ENCODE data around the gene SPTLC2. TPM values are rescaled to one million over a fixed set of nuclear protein-coding genes. Genes with fewer than 3 reads are reported as not detected.

SPTLC2 gene
- total and polyA plus RNA-seq, 2 of the 13 experiments (the other 11 are each of a cell fraction or from before 2014, with no cell fraction given), result 17.4 to 17.5 TPM

GRCh38 chr14:77498984-77499527, 117.4 kb downstream of the SPTLC2 start (continued):
- TF ChIP-seq ZNF281 (CRISPR knock-in tag; IDR thresholded peaks at IDR 0.05; ENCODE audit: borderline replicate concordance) (0 out of 2 replicates have a peak, but pooled peaks have one; percentile 11), SAP130 (CRISPR knock-in tag; IDR thresholded peaks at IDR 0.05; ENCODE audit: low read depth) (0 out of 2 replicates have a peak, but pooled peaks have one; percentile 44), RXRA (CRISPR knock-in tag; IDR thresholded peaks at IDR 0.05) (peak; percentile 66; the same call in 1 of the 2 replicates), ZSCAN21 (CRISPR knock-in tag; IDR thresholded peaks at IDR 0.05; ENCODE audit: borderline replicate concordance) (0 out of 2 replicates have a peak, but pooled peaks have one; percentile 27), ZNF232 (CRISPR knock-in tag; IDR thresholded peaks at IDR 0.05; ENCODE audit: borderline replicate concordance) (no peak), FOXA3 (CRISPR knock-in tag; IDR thresholded peaks at IDR 0.05) (no peak), ZNF224 (CRISPR knock-in tag; IDR thresholded peaks at IDR 0.05) (0 out of 2 replicates have a peak, but pooled peaks have one; percentile 1), NFE2 (CRISPR knock-in tag; IDR thresholded peaks at IDR 0.05) (no peak), ATF1 (CRISPR knock-in tag; IDR thresholded peaks at IDR 0.05) (no peak), ZBTB7B (CRISPR knock-in tag; IDR thresholded peaks at IDR 0.05) (0 out of 2 replicates have a peak, but pooled peaks have one; percentile 13), PAXIP1 (CRISPR knock-in tag; conservative IDR thresholded peaks at IDR 0.05) (peak; percentile 20; the same call in 1 of the 2 replicates), BCL6 (CRISPR knock-in tag; IDR thresholded peaks at IDR 0.05) (0 out of 2 replicates have a peak, but pooled peaks have one; percentile 3), BRD4 (CRISPR knock-in tag; IDR thresholded peaks at IDR 0.05) (no peak), ZNF792 (CRISPR knock-in tag; IDR thresholded peaks at IDR 0.05) (no peak), TCF12 (IDR thresholded peaks at IDR 0.05) (no peak), TCF12 (CRISPR knock-in tag; IDR thresholded peaks at IDR 0.05) (no peak), ZNF34 (CRISPR knock-in tag; IDR thresholded peaks at IDR 0.05; ENCODE audit: borderline replicate concordance) (no peak), KDM6A (CRISPR knock-in tag; IDR thresholded peaks at IDR 0.05; ENCODE audit: low read depth) (no peak), ZSCAN30 (CRISPR knock-in tag; IDR thresholded peaks at IDR 0.05) (no peak), PHF21A (CRISPR knock-in tag; IDR thresholded peaks at IDR 0.05) (0 out of 2 replicates have a peak, but pooled peaks have one; percentile 45), ZFP91 (CRISPR knock-in tag; IDR thresholded peaks at IDR 0.05; ENCODE audit: borderline replicate concordance) (peak; percentile 36; the same call in 1 of the 2 replicates), NR2F1 (CRISPR knock-in tag; IDR thresholded peaks at IDR 0.05) (peak; percentile 36 to 92; a peak in 2 of 4 replicates), ZNF766 (CRISPR knock-in tag; IDR thresholded peaks at IDR 0.05; ENCODE audit: borderline replicate concordance) (no peak; the same call in 1 of the 2 replicates), ZNF564 (CRISPR knock-in tag; IDR thresholded peaks at IDR 0.05) (peak; percentile 16; the same call in 1 of the 2 replicates)
